22Rv1 (cell line): ENCODE results near the gene GALNTL6.

Source experiments
- H3K27ac ChIP-seq: fragments of 450-650 bp; 2 replicates; pipeline ENCODE4 v1.5.1; 2017
- ZFX ChIP-seq: fragments of 450-650 bp; IDR thresholded peaks from 2 replicates; pipeline ENCODE4 v1.6.1; 2017; ENCODE audit warnings: antibody characterized with exemption, borderline replicate concordance
- TF ChIP-seq, protein P1 (sequence below): fragments of 450-650 bp; IDR thresholded peaks from 2 replicates; pipeline ENCODE4 v1.5.1; 2017; ENCODE audit warnings: mild to moderate bottlenecking

The GALNTL6 gene

DNA sequence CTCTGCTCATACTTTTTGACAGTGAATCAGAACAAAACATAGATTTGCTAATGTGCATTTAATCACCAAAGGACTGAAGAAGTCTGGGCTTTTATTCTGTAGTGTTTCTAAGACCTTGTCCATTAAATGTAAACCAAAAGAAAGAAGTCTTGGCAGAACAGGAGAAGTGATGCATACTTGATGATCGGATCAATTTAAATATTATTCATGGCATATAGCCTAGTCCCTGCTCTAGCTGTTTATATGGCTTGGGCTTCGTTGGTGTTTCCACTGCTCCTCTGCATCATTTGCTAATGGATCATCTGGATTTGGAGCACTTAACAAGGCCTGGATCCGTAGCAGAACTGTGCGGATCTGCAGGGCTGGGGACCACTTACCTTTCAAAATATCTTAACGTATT, 566.6 kb downstream of the GALNTL6 start:
- no peak overlapping the region for H3K27ac ChIP-seq
- TF ChIP-seq ZFX: no peak
- TF ChIP-seq, protein P1, sequence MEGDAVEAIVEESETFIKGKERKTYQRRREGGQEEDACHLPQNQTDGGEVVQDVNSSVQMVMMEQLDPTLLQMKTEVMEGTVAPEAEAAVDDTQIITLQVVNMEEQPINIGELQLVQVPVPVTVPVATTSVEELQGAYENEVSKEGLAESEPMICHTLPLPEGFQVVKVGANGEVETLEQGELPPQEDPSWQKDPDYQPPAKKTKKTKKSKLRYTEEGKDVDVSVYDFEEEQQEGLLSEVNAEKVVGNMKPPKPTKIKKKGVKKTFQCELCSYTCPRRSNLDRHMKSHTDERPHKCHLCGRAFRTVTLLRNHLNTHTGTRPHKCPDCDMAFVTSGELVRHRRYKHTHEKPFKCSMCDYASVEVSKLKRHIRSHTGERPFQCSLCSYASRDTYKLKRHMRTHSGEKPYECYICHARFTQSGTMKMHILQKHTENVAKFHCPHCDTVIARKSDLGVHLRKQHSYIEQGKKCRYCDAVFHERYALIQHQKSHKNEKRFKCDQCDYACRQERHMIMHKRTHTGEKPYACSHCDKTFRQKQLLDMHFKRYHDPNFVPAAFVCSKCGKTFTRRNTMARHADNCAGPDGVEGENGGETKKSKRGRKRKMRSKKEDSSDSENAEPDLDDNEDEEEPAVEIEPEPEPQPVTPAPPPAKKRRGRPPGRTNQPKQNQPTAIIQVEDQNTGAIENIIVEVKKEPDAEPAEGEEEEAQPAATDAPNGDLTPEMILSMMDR: no peak

DNA sequence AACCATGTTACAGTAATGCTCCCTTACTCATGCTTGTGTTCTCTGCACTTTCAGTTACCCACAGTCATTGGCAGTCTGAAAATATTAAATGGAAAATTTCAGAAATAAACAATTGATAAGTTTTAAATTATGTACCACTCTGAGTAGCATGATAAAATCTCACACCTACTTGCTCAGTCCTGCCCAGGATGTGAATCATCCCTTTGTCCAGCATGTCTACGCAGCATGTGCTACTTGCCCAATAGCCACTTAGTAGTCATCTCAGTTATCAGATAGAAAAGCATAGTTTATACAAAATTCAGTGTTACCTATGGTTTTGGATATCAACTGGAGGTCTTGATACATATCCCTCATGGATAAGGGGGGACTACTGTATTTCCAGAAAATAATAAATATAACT, 577.1 kb downstream of the GALNTL6 start:
- TF ChIP-seq ZFX: no peak
- TF ChIP-seq, protein P1: no peak

DNA sequence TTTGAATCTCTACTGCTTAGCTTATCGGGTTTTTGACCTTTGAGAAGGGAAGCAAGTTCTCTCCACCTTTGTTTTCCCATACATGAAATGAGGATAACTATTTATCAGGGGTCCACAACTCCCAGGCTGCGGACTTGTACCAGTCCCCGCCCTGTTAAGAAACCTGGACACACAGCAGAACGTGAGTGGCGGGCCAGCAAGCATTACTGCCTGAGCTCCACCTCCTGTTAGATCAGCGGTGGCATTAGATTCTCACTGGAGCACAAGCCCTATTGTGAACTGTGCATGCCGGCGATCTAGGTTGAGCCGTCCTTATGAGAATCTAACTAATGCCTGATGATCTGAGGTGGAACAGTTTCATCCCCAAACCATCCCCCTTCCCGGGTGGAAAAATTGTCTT, 579.5 kb downstream of the GALNTL6 start:
- TF ChIP-seq ZFX: no peak
- TF ChIP-seq, protein P1: no peak
- H3K27ac ChIP-seq: peak overlapping the region; percentile 40

More for the DNA sequence above, 577.1 kb downstream of the GALNTL6 start:
- H3K27ac ChIP-seq: no peak overlapping the region

DNA sequence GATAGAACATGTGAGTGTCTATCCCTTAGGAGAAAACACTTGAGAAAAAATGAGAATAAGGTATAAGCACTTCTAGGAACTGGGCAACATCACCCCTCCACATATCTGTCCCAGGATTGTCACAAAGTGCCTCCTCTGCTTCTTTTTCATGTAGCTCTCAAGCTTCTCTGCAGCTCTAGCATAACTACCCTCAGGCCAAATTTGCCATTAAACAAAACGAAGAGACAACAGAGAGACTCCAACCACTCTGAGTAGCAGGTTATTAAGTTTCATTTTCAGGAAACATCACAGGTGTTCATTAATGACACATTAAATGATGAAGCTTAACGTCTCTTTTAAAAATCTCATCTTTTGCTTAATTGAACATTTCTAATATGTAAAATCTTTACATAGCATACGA, 580.0 kb downstream of the GALNTL6 start:
- TF ChIP-seq, protein P1: no peak
- TF ChIP-seq ZFX: no peak
- H3K27ac ChIP-seq: peak overlapping the region; percentile 40

DNA sequence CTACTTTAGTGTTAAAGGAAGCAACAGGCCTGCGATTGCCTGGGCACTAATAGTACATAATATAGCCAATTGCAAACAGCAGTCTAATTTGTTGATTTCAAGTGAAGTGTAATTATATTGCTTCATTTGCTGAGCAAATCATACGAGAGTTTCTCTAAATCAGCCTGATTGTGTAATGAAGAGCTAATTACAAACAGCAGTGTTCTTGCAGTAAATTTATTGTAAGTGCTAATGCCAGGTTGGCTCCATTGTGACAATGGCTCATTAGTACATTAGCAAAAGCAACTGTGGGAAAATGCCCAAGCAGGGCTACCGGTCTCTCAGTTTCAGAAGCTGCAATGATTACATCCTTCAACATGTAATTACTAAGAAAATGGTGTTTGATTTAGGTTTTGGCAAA, 591.5 kb downstream of the GALNTL6 start:
- TF ChIP-seq, protein P1: no peak
- TF ChIP-seq ZFX: no peak
- no peak overlapping the region for H3K27ac ChIP-seq

DNA sequence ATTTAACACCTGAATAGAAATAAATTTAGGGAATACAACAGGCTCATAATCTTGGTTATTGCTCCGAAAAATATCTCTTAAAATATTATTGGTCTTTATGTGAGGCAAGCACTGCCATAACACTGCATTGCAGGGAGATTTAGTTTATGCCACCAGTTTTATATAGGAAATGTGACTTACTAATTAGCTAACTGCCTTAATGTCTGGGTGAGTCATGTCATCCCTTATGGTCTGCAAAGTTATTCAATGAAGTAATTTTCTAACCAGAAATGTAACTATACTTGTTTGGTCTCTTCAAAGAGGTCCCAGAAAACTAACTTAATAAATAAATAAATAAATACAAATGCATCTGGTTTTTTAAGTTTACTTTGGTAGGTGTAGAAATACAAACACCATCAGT, 597.2 kb downstream of the GALNTL6 start:
- TF ChIP-seq, protein P1: no peak
- no peak for TF ChIP-seq ZFX
- peak overlapping the region; percentile 71 for H3K27ac ChIP-seq

DNA sequence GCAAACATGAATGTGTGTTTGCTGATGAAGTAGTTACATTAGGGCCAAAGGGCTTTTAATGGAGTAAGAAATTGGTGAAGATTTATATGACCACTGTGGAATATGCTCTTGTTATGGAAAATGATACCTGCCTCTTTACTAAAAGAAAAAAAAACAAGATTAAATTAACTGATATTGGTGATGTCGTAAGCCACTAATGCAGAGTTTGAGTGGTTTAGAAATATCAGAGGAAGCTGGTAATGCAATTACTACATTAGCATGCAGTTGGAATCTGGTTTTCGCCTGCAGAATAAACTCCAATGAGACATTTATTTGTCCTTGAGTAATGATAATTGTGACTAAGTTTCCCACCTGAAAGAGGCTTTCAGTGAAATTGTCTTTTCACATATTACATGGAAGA, 597.9 kb downstream of the GALNTL6 start:
- TF ChIP-seq, protein P1: no peak
- no peak for TF ChIP-seq ZFX

More for the DNA sequence above, 597.9 kb downstream of the GALNTL6 start:
- peak overlapping the region; percentile 71 for H3K27ac ChIP-seq
